Esophagus muscularis mucosa (tissue), 4 donors: Measurements from ENCODE around the gene SPACA9. TPM values are rescaled to one million over a fixed set of nuclear protein-coding genes. Genes with fewer than 3 reads are reported as not detected.

ENCODE experiments used
- DNase-seq: peaks from one replicate; pipeline ENCODE4 v3.0.0-alpha.2; 2017; ENCODE audit errors: extremely low spot score
- H3K27ac ChIP-seq, 4 donors: fragments of 200-600 bp; sonication (generic); replicated peaks in 1 of 4; 1 replicate in 3 of 4; 2 replicates in 1 of 4; pipeline ENCODE4 v1.5.1; 2016 to 2019; ENCODE audit warnings: mild to moderate bottlenecking in 1 of 4
- H3K27me3 ChIP-seq, 4 donors: fragments of 200-600 bp; sonication (generic); one replicate each; pipeline versions ENCODE4 v1.5.1 to v1.6.0; 2016 to 2019
- H3K36me3 ChIP-seq, 4 donors: fragments of 200-600 bp; sonication (generic); one replicate each; pipeline ENCODE4 v1.5.1; 2016 to 2019
- H3K4me1 ChIP-seq, 4 donors: fragments of 200-600 bp; sonication (generic); one replicate each; pipeline ENCODE4 v1.5.1; 2016 to 2019
- H3K4me3 ChIP-seq, 4 donors: fragments of 200-600 bp; sonication (generic); 1 replicate in 2 of 4; 2 replicates in 2 of 4; pipeline ENCODE4 v1.5.1; 2016 to 2019; ENCODE audit warnings: mild to moderate bottlenecking in 4 of 4, moderate library complexity in 1 of 4
- H3K9me3 ChIP-seq, 4 donors: fragments of 200-600 bp; sonication (generic); 1 replicate in 3 of 4; 2 replicates in 1 of 4; pipeline ENCODE4 v1.5.1; 2016 to 2019
- CTCF ChIP-seq, 3 experiments: fragments of 200-600 bp in 2 of 3; fragments of 450-650 bp in 1 of 3; sonication (generic) in 2 of 3; IDR thresholded peaks; one replicate each; pipeline ENCODE4 v1.5.1; 2017 to 2019; ENCODE audit warnings: antibody characterized with exemption in 3 of 3, mild to moderate bottlenecking in 2 of 3, moderate library complexity in 1 of 3
- EP300 ChIP-seq: sonication (generic); formaldehyde crosslinking; IDR thresholded peaks from one replicate; pipeline ENCODE4 v1.6.1; 2017; ENCODE audit warnings: antibody characterized with exemption
- POLR2A ChIP-seq: fragments of 450-650 bp; IDR thresholded peaks from one replicate; pipeline ENCODE4 v1.6.1; 2017; ENCODE audit warnings: antibody characterized with exemption, moderate library complexity, mild to moderate bottlenecking, low read depth
- POLR2AphosphoS5 ChIP-seq, 2 donors: sonication (generic); formaldehyde crosslinking; IDR thresholded peaks; one replicate each; pipeline ENCODE4 v1.6.1; 2017; ENCODE audit warnings: antibody characterized with exemption in 2 of 2
- WGBS: methylation state at CpG from one replicate; pipeline ENCODE4 v1.1.5; 2018; 5-methylcytosine and 5-hydroxymethylcytosine counted together
- intact Hi-C: fragments of 100-400 bp; cut with DNase I; formaldehyde crosslinking; loops from one replicate; pipeline ENCODE4 v1.15.1; 2023
- total RNA-seq, 4 donors: library from RNA; depleted of rRNA; stranded (reverse); fragments of >200 nt; gene quantifications; one replicate each; pipeline versions ENCODE4 v1.1.0 to v1.2.1, GENCODE V29; 2016

SPACA9 gene
- total RNA-seq, 4 donors from 2014 or later: 3.3 to 10.1 (median 5.5) TPM

GRCh38 chr9:132910376-132910775, 31.7 kb downstream of the SPACA9 start:
- Histone ChIP-seq H3K4me3 (no peak overlapping the region), H3K27me3 (no peaks in the 10 kb centered on the region), H3K4me1 (no peaks in the 10 kb centered on the region), H3K36me3 (peaks cover 57 to 93% (median 84%) of the 10 kb centered on the region in 4 donors), H3K27ac (no peak overlapping the region), H3K9me3 (no peaks in the 10 kb centered on the region)
- TF ChIP-seq POLR2A (no peak), CTCF (IDR thresholded peaks at IDR 0.05) (no peak), POLR2AphosphoS5 (IDR thresholded peaks at IDR 0.05) (no peak), EP300 (no peak)
- intact Hi-C loops: no loop called here
- WGBS: 92% methylated on average over 6 of the region's 6 CpGs
- no peak for DNase-seq

- Histone ChIP-seq H3K9me3 (no peaks in the 10 kb centered on the region), H3K27ac (no peak overlapping the region), H3K4me1 (no peaks in the 10 kb centered on the region), H3K27me3 (no peaks in the 10 kb centered on the region), H3K36me3 (peaks cover 53 to 94% (median 83%) of the 10 kb centered on the region in 4 donors), H3K4me3 (no peak overlapping the region)
- intact Hi-C loops: no loop called here
- TF ChIP-seq CTCF (IDR thresholded peaks at IDR 0.05) (no peak), POLR2AphosphoS5 (IDR thresholded peaks at IDR 0.05) (no peak), POLR2A (no peak), EP300 (no peak)
- DNase-seq: no peak
- WGBS: 95% methylated on average over 4 of the region's 4 CpGs
These were observed 33.4 kb downstream of the SPACA9 start for GRCh38 chr9:132912131-132912530.

GRCh38 chr9:132914924-132915323, 36.2 kb downstream of the SPACA9 start:
- H3K36me3 ChIP-seq: peaks cover 46 to 95% (median 86%) of the 10 kb centered on the region in 4 donors
- intact Hi-C loops: no loop called here
- H3K27me3 ChIP-seq: no peaks in the 10 kb centered on the region
- WGBS: 90% methylated on average over 6 of the region's 6 CpGs
- DNase-seq: no peak
- H3K9me3 ChIP-seq: no peaks in the 10 kb centered on the region
- TF ChIP-seq EP300 (no peak), CTCF (IDR thresholded peaks at IDR 0.05) (no peak), POLR2AphosphoS5 (IDR thresholded peaks at IDR 0.05) (no peak), POLR2A (no peak)
- no peak overlapping the region for H3K4me3 ChIP-seq
- H3K27ac ChIP-seq: no peak overlapping the region
- H3K4me1 ChIP-seq: no peaks in the 10 kb centered on the region

GRCh38 chr9:132919614-132920268, 41.0 kb downstream of the SPACA9 start:
- 90% methylated on average over 7 of the region's 7 CpGs for WGBS
- intact Hi-C loops: no loop called here
- DNase-seq: no peak
- H3K27me3 ChIP-seq: no peaks in the 10 kb centered on the region
- TF ChIP-seq CTCF (IDR thresholded peaks at IDR 0.05) (no peak), EP300 (no peak), POLR2A (no peak), POLR2AphosphoS5 (IDR thresholded peaks at IDR 0.05) (no peak)
- no peak overlapping the region for H3K27ac ChIP-seq
- H3K4me3 ChIP-seq: no peak overlapping the region
- peaks cover 54 to 100% (median 94%) of the 10 kb centered on the region in 4 donors for H3K36me3 ChIP-seq
- H3K4me1 ChIP-seq: no peaks in the 10 kb centered on the region
- H3K9me3 ChIP-seq: no peaks in the 10 kb centered on the region

GRCh38 chr9:132923346-132923902, 44.7 kb downstream of the SPACA9 start:
- H3K36me3 ChIP-seq: peaks cover 65 to 100% (median 92%) of the 10 kb centered on the region in 4 donors
- 82% methylated on average over 9 of the region's 9 CpGs for WGBS

More at GRCh38 chr9:132923346-132923902, 44.7 kb downstream of the SPACA9 start:
- no peaks in the 10 kb centered on the region for H3K4me1 ChIP-seq
- DNase-seq: no peak
- H3K27me3 ChIP-seq: no peaks in the 10 kb centered on the region
- H3K9me3 ChIP-seq: no peaks in the 10 kb centered on the region
- no peak overlapping the region for H3K4me3 ChIP-seq
- TF ChIP-seq EP300: no peak
- no peak for TF ChIP-seq POLR2AphosphoS5 (IDR thresholded peaks at IDR 0.05)
- no peak for TF ChIP-seq CTCF (IDR thresholded peaks at IDR 0.05)
- no peak for TF ChIP-seq POLR2A
- no peak overlapping the region for H3K27ac ChIP-seq
- intact Hi-C loops: no loop called here
